ENCODE data around the gene ZCWPW1.
"Not testable (repeated sequence)": the region's sequence is repeated elsewhere in the genome, so short reads cannot be mapped to it uniquely, and the experiment has no call there.

ZCWPW1 gene

DNA sequence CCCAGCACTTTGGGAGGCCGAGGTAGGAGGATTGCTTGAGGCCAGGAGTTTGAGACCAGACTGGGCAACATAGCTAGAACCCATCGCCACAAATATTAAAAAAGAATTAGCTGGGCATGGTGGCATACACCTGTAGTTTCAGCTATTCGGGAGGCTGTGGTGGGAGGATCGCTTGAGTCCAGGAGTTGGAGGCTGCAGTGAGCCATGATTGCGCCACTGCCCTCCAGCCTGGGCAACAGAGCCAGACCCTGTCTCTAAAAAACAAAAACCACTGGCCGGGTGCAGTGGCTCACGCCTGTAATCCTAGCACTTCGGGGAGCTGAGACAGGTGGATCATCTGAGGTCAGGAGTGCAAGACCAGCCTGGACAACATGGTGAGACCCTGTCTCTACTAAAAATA lies 25.4 kb upstream of the ZCWPW1 start:
- not testable (repeated sequence) for DNase-seq

GRCh38 chr7:100452513-100452912 lies 24.0 kb upstream of the ZCWPW1 start:
- DNase-seq, result no peak

- no peak for DNase-seq
Observed at GRCh38 chr7:100449190-100449795, 20.8 kb upstream of the ZCWPW1 start.

GRCh38 chr7:100447363-100447762 lies 18.9 kb upstream of the ZCWPW1 start:
- not testable (repeated sequence) for DNase-seq

- DNase-seq, result no peak
Observed at GRCh38 chr7:100446040-100446439, 17.5 kb upstream of the ZCWPW1 start.

DNA sequence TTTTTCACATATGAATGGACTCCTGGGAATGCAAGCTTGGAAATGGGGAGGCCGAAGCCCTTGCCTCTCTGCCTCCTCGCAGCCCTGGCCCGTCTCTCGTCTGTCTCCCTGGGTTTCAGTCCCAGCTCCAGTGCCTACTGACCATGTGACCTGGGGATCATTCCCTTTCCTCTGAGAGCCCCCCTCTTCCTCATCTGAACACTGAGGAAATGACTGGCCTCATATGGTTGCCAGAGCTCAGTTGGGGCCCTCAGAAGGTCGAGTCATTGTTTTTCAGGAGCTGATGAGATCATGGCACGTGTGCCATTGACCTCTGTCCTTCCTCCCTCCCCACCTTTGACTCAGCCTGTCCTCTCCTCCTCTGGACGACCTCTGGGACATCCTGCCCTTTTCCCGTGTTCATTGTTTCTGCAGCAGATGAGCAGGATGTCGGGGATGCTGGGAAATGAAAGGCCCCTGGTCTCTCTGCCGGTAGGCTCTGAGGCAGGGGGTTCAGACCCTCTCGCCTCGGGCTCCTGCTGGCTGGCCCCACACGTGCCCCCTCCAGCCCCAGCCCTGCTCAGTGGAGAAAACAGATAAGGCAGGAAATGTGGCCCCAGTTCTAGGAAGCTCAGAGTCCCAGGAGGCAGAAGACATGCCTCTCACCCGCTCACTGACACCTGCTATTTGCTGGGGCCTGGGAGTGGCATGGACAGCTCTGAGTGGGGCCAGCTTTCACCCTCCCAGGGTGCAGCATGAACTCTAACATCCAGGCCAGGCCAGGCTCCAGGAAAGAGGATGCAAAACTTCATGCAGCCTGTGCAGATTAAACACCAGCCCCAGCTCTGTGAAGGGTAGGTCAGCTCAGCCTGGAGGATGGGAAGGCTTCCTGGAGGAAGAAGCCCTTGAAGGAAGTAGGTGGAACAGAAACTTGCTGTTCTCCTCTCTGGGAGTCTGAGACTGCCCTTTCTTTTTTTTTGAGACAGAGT lies 16.1 kb upstream of the ZCWPW1 start:
- DNase-seq, result no peak

DNA sequence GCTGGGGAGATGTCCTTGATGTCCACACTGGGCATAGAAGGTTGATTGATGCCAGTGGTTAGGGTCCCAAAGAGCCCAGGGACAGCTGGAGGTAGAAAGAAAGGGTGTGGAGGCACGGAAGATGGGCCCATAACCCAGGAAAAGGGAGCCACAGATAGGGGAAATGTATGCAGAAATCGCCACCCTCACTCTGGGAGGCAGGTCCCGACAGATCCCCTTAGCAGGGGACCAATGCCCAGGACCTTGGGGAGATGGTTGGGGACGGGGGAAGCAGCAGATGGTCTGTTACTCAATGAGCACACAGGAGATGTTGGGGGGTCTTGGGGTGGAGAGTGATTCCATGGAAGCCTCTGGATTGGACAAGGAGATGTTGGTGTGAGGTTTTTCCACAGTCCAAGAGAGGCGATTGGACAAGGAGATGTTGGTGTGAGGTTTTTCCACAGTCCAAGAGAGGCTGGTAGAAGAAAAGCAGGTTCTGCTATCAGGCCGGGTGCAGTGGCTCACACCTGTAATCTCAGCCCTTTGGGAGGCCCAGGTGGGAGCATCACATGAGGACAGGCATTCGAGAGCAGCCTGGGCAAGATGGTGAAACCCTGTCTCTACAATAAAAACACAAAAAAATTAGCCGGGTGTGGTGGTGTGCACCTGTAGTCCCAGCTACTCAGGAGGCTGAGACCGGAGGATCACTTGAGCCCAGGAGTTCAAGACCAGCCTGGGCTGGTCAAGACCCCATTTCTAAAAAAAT lies 14.8 kb upstream of the ZCWPW1 start:
- DNase-seq, result no peak

GRCh38 chr7:100441641-100442535 lies 13.4 kb upstream of the ZCWPW1 start:
- DNase-seq, result no peak

- DNase-seq, result not testable (repeated sequence)
Observed at GRCh38 chr7:100439244-100439643, 10.7 kb upstream of the ZCWPW1 start.

DNA sequence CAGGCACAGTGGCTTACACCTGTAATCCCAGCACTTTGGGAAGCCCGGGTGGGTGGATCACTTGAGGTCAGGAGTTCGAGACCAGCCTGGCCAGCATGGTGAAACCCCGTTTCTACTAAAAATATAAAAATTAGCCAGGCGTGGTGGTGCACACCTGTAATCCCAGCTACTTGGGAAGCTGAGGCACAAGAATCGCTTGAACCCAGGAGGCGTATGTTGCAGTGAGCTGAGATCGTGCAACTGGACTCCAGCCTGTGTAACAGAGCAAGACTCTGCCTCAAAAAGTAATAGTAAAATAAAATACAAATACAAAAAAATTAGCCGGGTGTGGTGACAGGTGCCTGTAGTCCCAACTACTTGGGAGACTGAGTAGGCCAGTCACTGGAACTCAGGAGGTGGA lies 10.2 kb upstream of the ZCWPW1 start:
- not testable (repeated sequence) for DNase-seq

GRCh38 chr7:100438172-100438571 lies 9.7 kb upstream of the ZCWPW1 start:
- DNase-seq, result no peak

GRCh38 chr7:100437150-100438100 lies 8.9 kb upstream of the ZCWPW1 start:
- no peak for DNase-seq

DNA sequence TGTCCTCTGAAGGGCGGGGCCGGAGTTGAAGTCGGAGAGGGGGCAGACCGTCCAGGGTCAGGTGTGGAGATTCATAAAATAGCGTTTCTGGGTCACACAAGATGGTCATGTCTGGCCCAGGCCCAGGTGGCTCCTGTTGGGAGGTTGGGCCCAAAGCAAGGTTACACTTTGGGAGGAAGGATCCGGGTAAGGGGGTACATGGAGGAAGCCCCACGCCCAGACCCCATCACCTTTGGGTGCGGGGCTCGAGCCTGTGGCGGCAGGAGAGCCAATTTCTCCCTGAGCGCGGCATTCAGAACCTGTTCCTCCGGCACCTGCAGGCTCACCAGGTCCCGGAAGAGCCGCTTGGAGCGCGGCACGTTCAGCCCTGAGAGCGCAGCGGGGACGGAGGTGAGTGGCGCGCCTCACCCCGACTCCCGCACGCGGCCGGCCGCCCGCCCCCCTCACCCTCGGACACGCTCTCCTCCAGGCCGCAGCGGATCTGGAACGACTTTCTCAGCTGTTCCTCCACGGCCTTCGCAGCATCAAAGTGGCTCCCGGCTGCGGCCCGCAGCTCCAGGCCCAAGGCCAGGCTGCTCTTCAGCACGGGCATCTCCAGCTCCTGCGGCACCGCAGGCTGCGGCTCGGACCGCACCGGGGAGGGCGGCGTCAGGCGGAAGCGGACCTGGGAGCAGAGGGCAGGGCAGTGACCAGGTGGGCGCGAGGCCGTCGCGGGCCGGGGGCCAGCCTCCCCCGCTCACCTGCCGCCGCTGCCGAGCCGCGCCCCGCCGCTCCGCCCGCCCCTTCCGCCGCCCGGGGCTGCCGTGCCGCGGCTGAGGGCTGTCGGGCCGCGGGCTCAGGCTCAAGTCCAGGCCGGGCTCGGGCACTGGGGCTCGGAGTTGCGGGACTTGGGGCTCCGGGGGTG lies 7.2 kb upstream of the ZCWPW1 start:
- DNase-seq, result peak; percentile 54

- DNase-seq, result no peak
Observed at GRCh38 chr7:100434297-100435144, 6.0 kb upstream of the ZCWPW1 start.

DNA sequence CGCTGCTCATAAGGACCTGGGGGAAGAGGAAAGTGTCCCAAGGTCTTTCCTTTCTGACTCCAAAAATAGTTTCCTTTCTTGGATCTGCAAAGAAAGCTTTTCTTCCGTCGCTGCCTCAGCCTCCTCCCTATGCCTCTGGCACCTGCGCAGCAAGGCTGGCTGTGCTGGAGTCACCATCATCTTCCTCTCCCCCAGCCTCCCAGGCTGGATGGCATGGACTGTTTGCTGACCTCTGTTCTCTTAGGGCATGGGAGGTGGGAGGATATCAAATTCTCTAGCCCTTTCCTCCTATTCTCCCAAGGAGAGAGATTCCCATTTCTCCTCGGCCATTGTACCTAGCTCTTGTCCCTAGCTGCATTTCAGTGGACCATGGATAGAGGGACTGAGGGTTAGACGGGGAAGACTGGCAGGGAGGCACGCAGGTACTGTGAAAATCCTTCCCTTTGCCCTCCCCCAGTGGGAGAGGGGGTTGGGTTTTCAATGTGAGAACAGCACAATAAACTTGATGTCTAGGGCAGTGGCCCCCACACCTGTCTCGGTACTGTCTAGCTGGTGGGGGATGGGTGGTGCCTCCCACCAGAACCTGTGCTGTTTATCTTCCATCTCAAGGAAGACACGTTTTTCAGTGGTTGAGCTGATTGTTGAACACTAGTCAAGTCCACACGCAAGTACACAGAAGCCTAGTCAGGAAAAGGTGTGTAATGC lies 5.2 kb upstream of the ZCWPW1 start:
- DNase-seq, result no peak

DNA sequence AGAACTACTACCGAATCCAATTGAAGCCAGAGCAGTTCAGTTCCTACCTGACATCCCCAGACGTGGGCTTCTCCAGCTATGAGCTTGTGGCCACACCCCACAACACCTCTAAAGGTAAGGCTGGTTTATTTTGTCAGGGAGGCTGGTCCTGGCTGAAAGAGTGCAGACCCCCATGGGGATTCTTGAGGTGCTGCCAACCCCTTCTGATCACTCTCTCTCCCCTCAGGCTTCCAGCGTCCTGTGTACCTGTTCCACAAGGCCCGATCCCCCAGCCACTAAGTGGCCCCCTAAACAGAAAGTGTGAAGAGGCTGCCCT lies 4.7 kb upstream of the ZCWPW1 start:
- DNase-seq, result no peak

- no peak for DNase-seq
Observed at GRCh38 chr7:100432621-100433275, 4.2 kb upstream of the ZCWPW1 start.

- DNase-seq, result no peak
Observed at GRCh38 chr7:100432053-100432452, 3.5 kb upstream of the ZCWPW1 start.

Data from CD4-positive, alpha-beta T cell treated with Interleukin-10 for 1 hour (primary cell).